ENCODE measurements around the gene LRP2BP. TPM values are rescaled to one million over a fixed set of nuclear protein-coding genes. Genes with fewer than 3 reads are reported as not detected.
A peak's percentile ranks its signal among the peaks of the same experiment; 100 is the strongest.

LRP2BP gene
- total RNA-seq, 1 donor from 2014 or later = 0.92 TPM

DNA sequence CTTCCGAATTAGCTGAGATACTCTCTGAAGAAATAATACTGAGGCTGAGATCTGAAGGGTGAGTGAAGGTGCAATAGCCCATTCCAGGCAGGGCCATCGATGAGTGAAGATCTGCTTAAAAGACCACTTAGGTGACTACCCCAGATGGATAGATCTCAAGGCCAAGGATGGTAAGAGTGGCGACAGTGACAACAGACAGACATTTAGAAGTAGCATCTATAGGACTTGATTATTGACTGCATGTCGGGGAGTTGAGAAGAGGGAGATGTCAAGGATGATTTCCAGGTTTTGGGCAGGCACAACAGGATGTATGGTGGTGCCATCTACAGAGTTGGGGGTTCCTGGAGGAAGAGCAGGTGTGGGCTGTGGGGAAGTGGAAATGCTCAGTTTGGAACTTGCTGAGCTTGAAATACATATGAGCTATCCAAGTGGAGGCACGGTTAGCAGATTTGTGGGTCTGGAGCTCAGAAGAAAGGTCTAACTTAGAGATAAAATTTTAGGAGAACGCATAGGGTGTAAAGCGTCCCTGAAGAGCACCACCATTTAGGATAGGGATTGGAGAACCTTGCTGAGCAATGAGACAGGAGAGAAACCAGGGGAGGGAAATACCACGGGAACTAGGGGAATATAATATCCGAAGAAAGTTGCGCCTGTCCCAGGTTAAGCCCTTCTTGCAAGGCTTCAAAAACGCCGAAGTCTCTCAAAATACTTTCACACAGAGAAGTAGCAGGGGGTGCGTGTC, 29.4 kb upstream of the LRP2BP start:
- no peak for DNase-seq (ENCODE audit: low spot score)
- Mint-ChIP-seq H3K36me3 (ENCODE audit: low read depth, unreplicated experiment) (peaks cover 9% of the 10 kb centered on the region), H3K9me3 (ENCODE audit: unreplicated experiment) (no peaks in the 10 kb centered on the region), H3K4me3 (ENCODE audit: unreplicated experiment) (peak overlapping the region; percentile 90), H3K4me1 (ENCODE audit: unreplicated experiment) (peaks cover 20% of the 10 kb centered on the region), H3K27ac (ENCODE audit: unreplicated experiment) (peak overlapping the region; percentile 97), H3K27me3 (ENCODE audit: unreplicated experiment) (peaks cover 9% of the 10 kb centered on the region)
- TF ChIP-seq, protein P1, sequence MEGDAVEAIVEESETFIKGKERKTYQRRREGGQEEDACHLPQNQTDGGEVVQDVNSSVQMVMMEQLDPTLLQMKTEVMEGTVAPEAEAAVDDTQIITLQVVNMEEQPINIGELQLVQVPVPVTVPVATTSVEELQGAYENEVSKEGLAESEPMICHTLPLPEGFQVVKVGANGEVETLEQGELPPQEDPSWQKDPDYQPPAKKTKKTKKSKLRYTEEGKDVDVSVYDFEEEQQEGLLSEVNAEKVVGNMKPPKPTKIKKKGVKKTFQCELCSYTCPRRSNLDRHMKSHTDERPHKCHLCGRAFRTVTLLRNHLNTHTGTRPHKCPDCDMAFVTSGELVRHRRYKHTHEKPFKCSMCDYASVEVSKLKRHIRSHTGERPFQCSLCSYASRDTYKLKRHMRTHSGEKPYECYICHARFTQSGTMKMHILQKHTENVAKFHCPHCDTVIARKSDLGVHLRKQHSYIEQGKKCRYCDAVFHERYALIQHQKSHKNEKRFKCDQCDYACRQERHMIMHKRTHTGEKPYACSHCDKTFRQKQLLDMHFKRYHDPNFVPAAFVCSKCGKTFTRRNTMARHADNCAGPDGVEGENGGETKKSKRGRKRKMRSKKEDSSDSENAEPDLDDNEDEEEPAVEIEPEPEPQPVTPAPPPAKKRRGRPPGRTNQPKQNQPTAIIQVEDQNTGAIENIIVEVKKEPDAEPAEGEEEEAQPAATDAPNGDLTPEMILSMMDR (IDR thresholded peaks at IDR 0.05; ENCODE audit: unreplicated experiment) = no peak

DNA sequence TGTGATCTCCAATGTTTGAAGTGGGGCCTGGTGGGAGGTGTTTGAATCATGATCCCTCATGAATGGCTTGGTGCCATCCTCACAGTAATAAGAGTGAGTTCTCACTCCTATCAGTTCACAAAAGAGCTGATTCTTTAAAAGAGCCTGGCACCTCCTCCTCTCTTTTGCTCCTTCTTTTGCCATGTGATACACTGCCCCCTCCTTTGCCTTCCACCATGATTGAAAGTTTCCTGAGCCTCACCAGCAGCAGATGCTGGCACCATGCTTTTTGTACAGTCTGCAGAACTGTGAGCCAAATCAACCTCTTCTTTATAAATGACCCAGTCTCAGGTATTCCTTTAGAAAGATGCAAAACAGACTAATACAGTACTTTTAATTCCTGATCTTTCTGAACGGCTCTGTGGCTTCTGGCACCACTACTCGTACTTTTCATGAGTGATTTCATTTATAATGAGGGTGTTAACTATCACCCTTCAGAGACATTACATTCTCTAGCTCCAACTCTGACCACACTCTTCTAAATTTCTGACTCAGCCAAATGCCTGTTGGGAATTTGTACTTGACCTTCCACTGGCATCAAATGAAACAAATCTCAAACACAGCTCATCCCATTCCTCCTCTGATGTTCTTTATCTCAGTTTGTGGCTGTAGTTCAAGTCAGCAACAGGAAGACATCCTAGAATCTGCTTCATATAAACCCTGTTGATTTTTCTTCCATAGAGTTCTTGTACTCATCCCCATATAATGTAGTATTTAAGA, 25.8 kb upstream of the LRP2BP start:
- no peak overlapping the region for H3K27ac Mint-ChIP-seq (ENCODE audit: unreplicated experiment)
- no peak overlapping the region for H3K4me3 Mint-ChIP-seq (ENCODE audit: unreplicated experiment)
- TF ChIP-seq, protein P1 (IDR thresholded peaks at IDR 0.05; ENCODE audit: unreplicated experiment) = no peak
- peaks cover 11% of the 10 kb centered on the region for H3K36me3 Mint-ChIP-seq (ENCODE audit: low read depth, unreplicated experiment)
- no peak for DNase-seq (ENCODE audit: low spot score)
- H3K9me3 Mint-ChIP-seq (ENCODE audit: unreplicated experiment) = no peaks in the 10 kb centered on the region
- peaks cover 20% of the 10 kb centered on the region for H3K4me1 Mint-ChIP-seq (ENCODE audit: unreplicated experiment)
- H3K27me3 Mint-ChIP-seq (ENCODE audit: unreplicated experiment) = peaks cover 8% of the 10 kb centered on the region

DNA sequence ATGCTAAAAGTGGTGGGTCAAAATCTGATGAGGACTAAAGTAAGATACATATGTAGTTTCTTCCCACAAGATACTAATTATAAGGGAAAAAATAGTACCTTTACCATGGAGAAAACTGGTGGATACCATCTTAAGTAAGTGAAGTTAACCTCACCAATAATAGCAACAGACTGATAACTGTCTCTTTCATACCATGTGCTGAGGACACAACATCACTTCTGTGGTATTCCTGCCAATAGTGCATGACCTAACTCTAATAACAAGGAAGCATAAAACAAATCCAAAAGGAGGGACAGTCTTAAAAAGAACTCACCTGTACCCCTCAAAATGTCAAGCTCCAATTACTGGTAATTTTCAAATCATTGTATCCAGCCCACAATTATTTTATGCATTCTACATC, 21.2 kb upstream of the LRP2BP start:
- DNase-seq (ENCODE audit: low spot score) = no peak
- Mint-ChIP-seq H3K4me3 (ENCODE audit: unreplicated experiment) (no peak overlapping the region), H3K4me1 (ENCODE audit: unreplicated experiment) (peaks cover 5% of the 10 kb centered on the region), H3K27ac (ENCODE audit: unreplicated experiment) (no peak overlapping the region), H3K36me3 (ENCODE audit: low read depth, unreplicated experiment) (peaks cover 8% of the 10 kb centered on the region), H3K27me3 (ENCODE audit: unreplicated experiment) (no peaks in the 10 kb centered on the region), H3K9me3 (ENCODE audit: unreplicated experiment) (no peaks in the 10 kb centered on the region)
- TF ChIP-seq, protein P1 (IDR thresholded peaks at IDR 0.05; ENCODE audit: unreplicated experiment) = no peak

DNA sequence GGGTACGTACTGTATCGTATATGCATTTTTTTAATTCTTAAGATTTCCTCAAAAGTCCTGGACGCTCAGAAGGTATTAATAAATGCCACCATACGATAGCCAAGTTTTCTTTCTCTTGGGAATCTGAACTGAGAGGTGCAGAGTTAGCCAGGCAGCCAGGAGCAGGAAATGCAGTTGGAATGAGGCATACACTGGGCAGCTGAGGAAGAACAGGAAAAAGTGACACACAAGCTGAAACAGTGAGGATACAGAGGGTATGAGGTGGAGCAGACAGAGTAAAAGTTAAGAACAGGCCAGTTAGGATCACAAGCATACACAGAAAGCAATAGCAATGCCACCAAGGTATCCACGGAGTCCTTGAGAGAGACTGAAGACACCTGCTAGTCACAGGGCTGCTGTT, 16.7 kb upstream of the LRP2BP start:
- no peak overlapping the region for H3K4me3 Mint-ChIP-seq (ENCODE audit: unreplicated experiment)
- peaks cover 5% of the 10 kb centered on the region for H3K4me1 Mint-ChIP-seq (ENCODE audit: unreplicated experiment)
- H3K9me3 Mint-ChIP-seq (ENCODE audit: unreplicated experiment) = no peaks in the 10 kb centered on the region
- DNase-seq (ENCODE audit: low spot score) = no peak
- peak overlapping the region; percentile 69 for H3K27ac Mint-ChIP-seq (ENCODE audit: unreplicated experiment)
- TF ChIP-seq, protein P1 (IDR thresholded peaks at IDR 0.05; ENCODE audit: unreplicated experiment) = no peak
- H3K36me3 Mint-ChIP-seq (ENCODE audit: low read depth, unreplicated experiment) = peaks cover 17% of the 10 kb centered on the region
- H3K27me3 Mint-ChIP-seq (ENCODE audit: unreplicated experiment) = peaks cover 2% of the 10 kb centered on the region

DNA sequence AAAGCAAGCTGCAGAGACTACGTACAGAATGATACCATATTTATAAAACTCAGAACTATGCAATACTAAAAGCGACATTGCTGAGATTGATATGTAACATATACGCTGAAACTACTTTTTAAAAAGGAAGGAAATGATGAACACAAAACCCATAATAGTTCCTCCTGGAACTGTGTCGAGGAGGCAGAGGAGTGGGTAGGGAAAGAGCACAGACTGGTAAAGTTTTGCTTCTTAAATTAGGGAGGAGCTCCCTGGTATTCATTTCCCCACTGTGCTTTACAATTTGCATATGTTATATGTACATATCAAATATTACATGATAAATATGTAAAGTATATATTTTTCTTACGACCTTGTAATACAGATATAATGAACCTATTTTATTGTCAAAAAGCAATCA, 16.1 kb upstream of the LRP2BP start:
- TF ChIP-seq, protein P1 (IDR thresholded peaks at IDR 0.05; ENCODE audit: unreplicated experiment) = no peak
- Mint-ChIP-seq H3K4me3 (ENCODE audit: unreplicated experiment) (no peak overlapping the region), H3K9me3 (ENCODE audit: unreplicated experiment) (no peaks in the 10 kb centered on the region), H3K27ac (ENCODE audit: unreplicated experiment) (no peak overlapping the region), H3K4me1 (ENCODE audit: unreplicated experiment) (peaks cover 5% of the 10 kb centered on the region), H3K27me3 (ENCODE audit: unreplicated experiment) (peaks cover 2% of the 10 kb centered on the region), H3K36me3 (ENCODE audit: low read depth, unreplicated experiment) (peaks cover 17% of the 10 kb centered on the region)
- DNase-seq (ENCODE audit: low spot score) = no peak
